Neutrophil (primary cell): ENCODE results near the gene TLR6.

ENCODE experiments used
- H3K27ac ChIP-seq: fragments of 200-600 bp; sonication (generic); 2 replicates; pipeline ENCODE4 v1.5.1; 2016; ENCODE audit warnings: mild to moderate bottlenecking, moderate library complexity
- H3K27me3 ChIP-seq: fragments of 200-600 bp; sonication (generic); 2 replicates; pipeline ENCODE4 v1.6.0; 2016; ENCODE audit warnings: mild to moderate bottlenecking
- H3K36me3 ChIP-seq: fragments of 200-600 bp; sonication (generic); 2 replicates; pipeline ENCODE4 v1.5.1; 2017
- H3K4me1 ChIP-seq, 2 experiments: fragments of 200-600 bp in 1 of 2; sonication (generic) in 1 of 2; 1 replicate in 1 of 2; 2 replicates in 1 of 2; pipeline versions ENCODE4 v1.5.1 to v1.6.1; 2013 to 2016; ENCODE audit warnings: low read depth in 1 of 2, low read length in 1 of 2, mild to moderate bottlenecking in 1 of 2, moderate library complexity in 1 of 2; ENCODE audit not compliant: control insufficient read depth in 1 of 2, insufficient read depth in 1 of 2
- H3K4me3 ChIP-seq, 2 experiments: fragments of 200-600 bp in 1 of 2; sonication (generic) in 1 of 2; 1 replicate in 1 of 2; 2 replicates in 1 of 2; pipeline ENCODE4 v1.5.1; 2013 to 2016; ENCODE audit warnings: low read depth in 1 of 2, low read length in 1 of 2, mild to moderate bottlenecking in 1 of 2, moderate library complexity in 1 of 2
- H3K9me3 ChIP-seq: fragments of 200-600 bp; sonication (generic); 2 replicates; pipeline ENCODE4 v1.5.1; 2016
- CTCF ChIP-seq: fragments of 200-600 bp; sonication (generic); IDR thresholded peaks from 2 replicates; pipeline ENCODE4 v1.5.1; 2016; ENCODE audit warnings: antibody characterized with exemption

Gene TLR6

GRCh38 chr4:38858097-38858420 is 1.4 kb upstream of the TLR6 start:
- Histone ChIP-seq H3K4me3 (peak overlapping the region; percentile 69 to 77), H3K27me3 (no peaks in the 10 kb centered on the region), H3K9me3 (no peaks in the 10 kb centered on the region), H3K4me1 (peaks cover 63 to 73% of the 10 kb centered on the region in 2 experiments), H3K36me3 (no peaks in the 10 kb centered on the region), H3K27ac (peak overlapping the region; percentile 96)
- TF ChIP-seq CTCF: no peak

- no peaks in the 10 kb centered on the region for H3K27me3 ChIP-seq
- no peaks in the 10 kb centered on the region for H3K36me3 ChIP-seq
- H3K4me1 ChIP-seq: peaks cover 63 to 73% of the 10 kb centered on the region in 2 experiments
- TF ChIP-seq CTCF: no peak
- peak overlapping the region; percentile 96 for H3K27ac ChIP-seq
- H3K4me3 ChIP-seq: peak overlapping the region; percentile 69 to 77
- H3K9me3 ChIP-seq: no peaks in the 10 kb centered on the region
These were observed 908 bp upstream of the TLR6 start for GRCh38 chr4:38857354-38858096.

GRCh38 chr4:38856046-38856445 is 571 bp downstream of the TLR6 start:
- Histone ChIP-seq H3K4me3 (peak overlapping the region; percentile 69 to 77), H3K27ac (peak overlapping the region; percentile 96), H3K27me3 (no peaks in the 10 kb centered on the region), H3K9me3 (no peaks in the 10 kb centered on the region), H3K4me1 (peaks cover 62 to 73% of the 10 kb centered on the region in 2 experiments), H3K36me3 (no peaks in the 10 kb centered on the region)
- TF ChIP-seq CTCF: no peak

- H3K27ac ChIP-seq: peak overlapping the region; percentile 96
- H3K4me1 ChIP-seq: peaks cover 56 to 67% of the 10 kb centered on the region in 2 experiments
- peak overlapping the region; percentile 69 to 77 for H3K4me3 ChIP-seq
- H3K36me3 ChIP-seq: no peaks in the 10 kb centered on the region
- no peak for TF ChIP-seq CTCF
- H3K27me3 ChIP-seq: no peaks in the 10 kb centered on the region
- H3K9me3 ChIP-seq: no peaks in the 10 kb centered on the region
These were observed 1.2 kb downstream of the TLR6 start for GRCh38 chr4:38855466-38855865.

GRCh38 chr4:38846015-38846414 is 10.6 kb downstream of the TLR6 start:
- Histone ChIP-seq H3K9me3 (no peaks in the 10 kb centered on the region), H3K27me3 (no peaks in the 10 kb centered on the region), H3K36me3 (peaks cover 31% of the 10 kb centered on the region), H3K4me3 (no peak overlapping the region), H3K4me1 (peaks cover 20 to 22% of the 10 kb centered on the region in 2 experiments), H3K27ac (peak overlapping the region; percentile 74)
- no peak for TF ChIP-seq CTCF
